GM21367 (cell line): ENCODE results near the gene VTI1A.

ENCODE experiments used
- ATAC-seq: cut with Tn5 transposase; IDR thresholded peaks from one replicate; pipeline ENCODE4 v1.9.1; 2021; ENCODE audit not compliant: unreplicated experiment

The VTI1A gene

DNA sequence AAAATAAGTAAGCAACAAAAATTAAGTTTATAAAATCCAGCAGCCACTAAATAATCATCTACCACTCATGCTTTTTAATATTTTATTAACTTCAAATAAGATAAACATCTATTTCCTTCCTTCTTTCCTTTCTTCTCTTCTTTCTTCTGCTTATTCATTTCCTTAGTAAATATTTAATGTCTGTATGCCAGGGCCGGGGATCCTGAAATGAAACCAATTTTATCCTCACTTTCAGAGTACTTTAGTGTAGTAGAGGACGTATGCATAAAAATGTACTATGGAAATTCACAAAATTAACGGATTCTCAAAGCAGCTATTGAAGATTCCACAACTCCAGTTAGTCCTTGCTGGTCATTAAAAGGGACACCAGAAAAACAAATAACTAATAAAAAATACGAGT, 224.7 kb downstream of the VTI1A start:
- ATAC-seq, result no peak

DNA sequence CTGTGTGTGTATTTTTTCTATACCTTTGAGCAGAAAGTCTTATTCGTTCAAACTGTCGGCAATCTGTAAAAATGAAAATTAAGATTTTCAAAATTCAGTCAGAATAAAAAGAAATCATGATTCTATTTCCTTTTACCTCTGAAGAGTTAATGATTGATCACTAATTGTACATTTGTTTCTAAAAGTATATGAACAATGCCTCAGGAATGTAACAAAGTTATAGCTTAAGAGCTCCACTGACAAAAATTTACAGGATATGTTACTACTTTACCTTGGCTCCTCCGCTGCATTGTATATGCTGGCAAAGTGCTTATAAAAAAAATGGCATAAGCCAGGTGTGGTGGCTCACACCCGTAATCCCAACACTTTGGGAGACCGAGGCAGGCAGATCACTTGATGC, 225.7 kb downstream of the VTI1A start:
- no peak for ATAC-seq

DNA sequence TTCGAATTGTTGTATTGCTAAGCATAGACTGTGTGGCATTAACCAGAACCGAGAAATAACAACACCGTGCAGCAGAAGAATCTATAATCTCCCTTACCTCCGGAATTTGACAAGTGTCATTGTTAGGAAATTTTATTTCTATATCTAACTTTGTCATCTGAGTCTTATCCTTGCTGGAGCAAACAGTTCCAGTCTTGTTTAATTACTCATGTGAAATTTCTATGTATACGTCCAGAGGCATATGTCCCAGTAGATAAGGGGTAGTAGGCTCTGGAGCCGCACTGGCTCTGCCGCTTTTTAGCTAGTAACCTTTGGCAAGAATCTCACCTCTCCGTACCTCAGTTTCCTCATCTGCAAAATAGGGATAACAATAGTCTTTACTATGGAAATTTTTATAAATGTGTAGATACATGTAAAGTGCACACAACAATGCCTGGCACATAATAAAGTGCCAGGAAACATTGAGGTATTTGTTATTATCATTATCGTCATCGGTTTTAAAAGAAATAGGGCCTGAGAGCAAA, 228.6 kb downstream of the VTI1A start:
- no peak for ATAC-seq

DNA sequence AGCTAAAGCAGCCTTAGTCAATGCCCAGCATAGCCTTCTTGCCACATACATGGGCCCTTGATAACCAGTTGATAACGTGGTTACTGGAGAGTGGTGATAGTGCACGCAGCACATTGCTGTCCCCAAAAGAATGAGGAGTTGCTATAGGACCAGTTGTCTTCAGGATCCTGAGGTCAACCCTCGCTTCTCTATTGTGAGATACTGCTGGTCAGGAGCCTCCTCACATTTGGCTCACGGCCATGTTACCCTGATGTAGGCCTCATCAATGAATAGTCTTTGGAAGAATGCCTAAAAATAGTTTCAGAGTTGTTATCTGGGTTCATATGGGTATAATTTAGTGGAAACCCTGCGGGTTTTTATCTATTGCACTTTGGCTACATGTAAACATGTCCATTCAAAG, 230.7 kb downstream of the VTI1A start:
- ATAC-seq, result no peak

DNA sequence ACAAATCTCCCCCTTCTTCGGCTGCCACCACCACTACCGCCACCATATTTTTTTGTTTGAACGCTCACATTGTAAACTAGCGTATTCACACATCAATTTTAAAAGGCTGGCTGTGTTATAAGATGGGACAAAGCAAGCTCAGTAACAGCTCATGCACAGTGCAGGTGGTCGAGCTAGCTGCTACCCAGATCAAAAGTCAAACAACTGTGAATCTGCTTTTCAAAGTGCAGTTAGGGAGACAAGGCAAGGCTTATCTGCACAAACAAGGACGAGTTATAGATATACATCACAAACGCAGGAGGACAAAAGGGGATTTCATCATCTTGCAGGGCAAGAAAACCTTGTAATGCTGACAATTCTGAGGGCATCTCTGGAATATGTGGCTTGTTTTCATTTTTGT, 231.6 kb downstream of the VTI1A start:
- ATAC-seq, result no peak

DNA sequence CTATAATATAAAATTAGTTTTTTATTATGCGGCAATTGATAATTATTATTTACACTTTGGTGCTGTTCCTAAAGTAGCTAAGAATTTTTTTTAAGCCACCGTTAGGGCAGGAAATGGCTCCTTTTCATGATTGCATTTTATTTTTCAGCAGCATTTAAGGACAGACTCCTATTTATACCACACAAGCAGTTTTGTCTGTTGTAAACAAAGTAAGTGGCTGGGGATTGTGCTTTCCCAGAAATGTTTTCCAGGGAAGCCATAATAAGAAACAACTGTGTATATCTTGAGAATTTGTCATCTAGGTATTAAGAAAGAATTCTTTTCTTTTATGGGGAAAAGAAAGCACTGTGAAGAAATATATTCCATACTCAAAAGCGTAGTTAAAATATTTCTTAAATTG, 232.0 kb downstream of the VTI1A start:
- ATAC-seq, result no peak

DNA sequence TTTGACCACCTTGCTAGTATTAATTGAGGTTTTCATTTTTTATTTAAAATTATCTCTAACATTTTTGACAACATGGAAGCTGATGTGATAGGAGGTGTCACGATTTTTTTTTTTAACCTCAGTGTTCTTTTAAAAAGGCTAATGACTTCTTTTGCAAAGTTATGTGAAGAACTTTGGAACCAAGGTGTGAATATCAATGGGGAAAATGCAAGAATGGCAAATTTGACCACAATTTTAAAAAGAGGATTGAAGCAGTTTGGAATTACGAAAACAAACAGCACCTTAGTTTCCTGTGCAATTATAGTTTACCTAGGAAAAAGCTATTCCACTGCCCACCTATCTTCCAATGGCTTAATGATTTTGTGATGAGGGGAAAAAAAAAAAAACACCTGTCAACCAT, 232.4 kb downstream of the VTI1A start:
- ATAC-seq, result no peak

DNA sequence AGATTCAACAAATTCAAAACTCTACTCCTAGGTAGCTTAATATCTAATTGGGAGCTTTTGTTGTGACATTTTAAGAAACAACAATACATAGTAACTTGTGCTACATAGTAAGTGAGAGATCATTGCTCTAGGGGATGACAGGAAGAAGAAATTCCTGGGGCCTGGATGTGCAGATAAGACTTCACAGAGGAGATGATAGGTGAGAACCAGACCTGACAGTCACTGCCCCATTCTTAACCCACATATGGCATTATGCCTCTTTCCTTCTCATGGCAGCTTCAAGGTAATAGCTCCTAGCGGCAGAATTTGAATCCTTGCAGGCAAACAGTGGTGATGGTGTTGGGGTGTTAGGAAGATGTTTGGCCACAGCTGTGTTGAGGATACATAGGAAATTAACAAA, 233.6 kb downstream of the VTI1A start:
- no peak for ATAC-seq

DNA sequence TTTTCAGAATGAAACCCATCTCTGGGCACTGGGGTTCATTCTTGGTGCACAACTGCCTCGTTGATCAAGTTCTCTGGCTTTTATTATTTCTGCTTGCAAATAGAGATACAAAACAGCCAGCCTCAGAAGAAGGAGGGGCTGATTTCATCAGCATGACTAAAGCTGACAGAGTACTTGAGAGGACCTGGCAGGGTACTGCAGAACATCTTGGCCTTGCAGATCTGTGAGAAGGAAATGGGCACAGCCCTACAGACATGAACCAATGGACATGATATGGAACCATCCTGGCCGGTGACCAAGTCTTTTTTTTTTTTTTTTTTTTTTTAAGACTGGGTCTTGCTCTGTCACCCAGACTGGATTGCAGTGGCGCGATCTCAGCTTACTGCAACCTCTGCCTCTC, 240.6 kb downstream of the VTI1A start:
- no peak for ATAC-seq

DNA sequence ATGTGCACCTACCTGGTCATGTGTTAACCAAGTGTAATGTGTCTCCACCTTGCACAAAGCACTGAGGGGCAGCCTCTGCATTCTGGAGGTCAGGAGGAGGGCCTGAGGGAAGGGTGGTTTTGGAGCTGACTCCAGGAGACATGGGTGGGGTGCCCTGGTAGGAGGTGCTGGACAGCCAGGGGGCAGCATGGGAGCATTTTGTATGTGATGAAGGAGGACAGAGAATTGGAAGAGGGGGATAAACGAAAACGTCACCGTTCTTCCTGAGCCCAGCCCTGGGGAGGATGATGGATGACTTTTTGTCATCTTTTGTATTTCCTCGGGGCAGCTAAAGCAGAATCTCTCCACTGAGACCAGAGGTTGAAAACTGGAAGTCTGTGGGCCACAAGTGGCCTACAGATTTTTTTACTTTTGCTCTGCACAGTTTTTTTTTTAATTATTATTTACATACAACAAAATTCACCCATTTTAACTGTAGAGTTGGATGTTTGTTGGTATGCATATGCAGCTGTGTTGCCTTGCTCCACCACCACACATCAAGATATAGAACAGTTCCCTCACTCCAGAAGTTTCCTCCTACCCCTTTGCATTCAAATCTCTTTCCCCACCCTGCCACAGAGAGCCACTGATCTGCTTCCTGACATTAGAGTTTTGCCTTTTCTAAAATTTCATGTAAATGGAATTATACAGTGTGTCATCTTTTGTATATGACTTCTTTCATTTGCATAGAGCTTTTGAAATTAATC, 242.5 kb downstream of the VTI1A start:
- ATAC-seq, result no peak

DNA sequence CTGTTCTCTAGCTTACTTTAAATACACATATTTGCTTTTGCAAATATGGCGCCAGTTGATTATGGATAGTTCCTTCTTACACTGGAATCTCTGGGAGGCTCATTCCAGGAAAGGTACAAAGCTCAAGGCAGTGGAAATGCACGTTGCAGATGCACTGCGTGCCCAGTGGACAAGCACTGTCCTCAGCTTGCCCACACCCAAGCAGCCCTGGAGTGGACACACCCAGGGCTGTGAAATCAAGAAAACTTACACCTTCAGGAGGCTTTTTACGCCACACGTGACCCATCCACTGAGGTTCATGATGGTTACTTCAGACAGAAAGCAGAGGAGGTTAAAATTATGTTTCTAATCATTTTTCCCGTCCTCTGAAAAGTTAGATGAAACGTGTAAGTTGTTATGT, 248.5 kb downstream of the VTI1A start:
- no peak for ATAC-seq

DNA sequence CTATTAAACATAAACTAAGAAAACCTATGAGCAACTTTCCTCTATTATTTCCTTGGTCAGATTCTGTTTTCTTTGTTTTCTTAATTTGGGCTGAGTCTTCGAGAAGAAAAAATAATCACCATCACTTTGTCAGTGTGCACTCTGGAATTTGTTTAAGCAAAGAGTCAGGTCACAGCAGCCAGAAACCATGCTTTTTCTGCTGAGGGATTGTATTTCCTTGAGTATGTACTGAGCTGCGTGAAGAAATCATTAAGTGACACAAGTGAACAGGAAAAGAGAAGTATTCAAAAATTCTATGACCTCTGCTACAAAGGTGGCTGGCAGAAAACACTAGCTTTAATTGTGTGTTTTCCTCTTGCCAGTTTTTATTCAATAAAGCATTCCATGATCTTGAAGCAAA, 249.6 kb downstream of the VTI1A start:
- no peak for ATAC-seq

DNA sequence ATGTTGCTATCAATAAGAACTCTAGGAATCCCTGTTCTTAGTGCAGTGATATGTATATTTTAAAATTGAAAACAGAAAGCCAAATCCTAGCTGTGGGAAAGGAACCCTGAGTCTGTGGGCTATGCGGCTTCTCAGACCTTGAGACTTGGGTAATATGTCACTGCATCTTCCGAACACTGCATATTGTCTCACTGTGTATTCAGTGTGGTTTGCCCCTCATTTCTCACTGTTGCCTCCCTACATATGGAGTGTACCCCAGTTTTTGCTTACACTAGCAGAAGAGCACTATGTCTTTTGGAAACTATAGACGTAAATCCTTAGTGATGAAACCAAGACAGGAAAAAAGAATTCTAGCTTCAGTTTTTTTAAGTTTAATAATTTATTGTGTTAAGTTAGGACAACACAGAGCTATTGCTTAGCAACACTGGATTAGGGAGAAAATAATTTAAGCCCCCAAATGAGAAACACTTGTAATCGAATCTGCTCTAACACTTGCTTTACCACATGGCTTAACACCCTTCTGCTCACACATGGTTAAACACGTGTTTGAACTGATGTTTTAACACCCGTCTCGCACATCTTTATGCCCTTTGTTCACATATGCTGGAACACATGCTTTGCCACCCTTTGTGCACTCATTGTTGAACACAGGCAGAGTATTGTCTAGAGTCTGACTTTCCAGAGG, 251.3 kb downstream of the VTI1A start:
- no peak for ATAC-seq

DNA sequence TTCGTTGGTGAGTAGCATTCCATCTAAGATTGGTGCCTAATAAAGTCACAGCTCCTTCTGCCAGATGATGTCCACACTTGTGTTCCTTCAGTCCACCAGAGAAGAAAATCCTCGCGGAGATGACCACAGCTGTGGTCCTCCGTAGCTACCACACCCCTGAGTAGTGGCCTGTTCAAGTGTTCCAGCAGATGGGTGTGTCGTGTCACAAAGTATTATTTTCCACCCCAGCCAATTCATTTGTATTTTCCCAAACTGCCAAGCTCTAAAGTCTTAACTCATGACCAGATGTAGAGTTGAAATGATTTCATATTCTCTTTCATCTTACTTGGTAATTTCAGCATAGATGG, 251.8 kb downstream of the VTI1A start:
- ATAC-seq, result no peak

DNA sequence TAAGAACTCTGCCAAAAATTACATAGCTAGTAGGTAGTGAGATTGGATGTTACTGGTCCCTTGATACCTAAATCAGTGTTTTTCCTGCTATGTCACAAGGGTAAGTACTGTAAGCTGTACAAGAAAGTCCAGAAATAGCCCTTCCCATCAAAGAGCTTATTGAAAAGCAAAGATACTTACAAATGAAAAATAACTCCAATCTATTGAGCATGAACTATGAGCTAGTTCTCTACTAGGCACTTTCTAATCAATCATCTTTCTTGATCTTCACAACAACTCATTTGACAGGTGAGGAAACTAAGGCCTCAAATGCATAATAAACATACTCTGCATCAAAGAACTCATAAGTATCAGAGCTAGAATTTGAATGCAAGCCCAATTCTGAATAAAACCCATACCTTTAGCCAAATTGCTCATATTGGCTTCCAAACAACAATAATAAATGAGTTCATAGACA, 253.2 kb downstream of the VTI1A start:
- no peak for ATAC-seq

DNA sequence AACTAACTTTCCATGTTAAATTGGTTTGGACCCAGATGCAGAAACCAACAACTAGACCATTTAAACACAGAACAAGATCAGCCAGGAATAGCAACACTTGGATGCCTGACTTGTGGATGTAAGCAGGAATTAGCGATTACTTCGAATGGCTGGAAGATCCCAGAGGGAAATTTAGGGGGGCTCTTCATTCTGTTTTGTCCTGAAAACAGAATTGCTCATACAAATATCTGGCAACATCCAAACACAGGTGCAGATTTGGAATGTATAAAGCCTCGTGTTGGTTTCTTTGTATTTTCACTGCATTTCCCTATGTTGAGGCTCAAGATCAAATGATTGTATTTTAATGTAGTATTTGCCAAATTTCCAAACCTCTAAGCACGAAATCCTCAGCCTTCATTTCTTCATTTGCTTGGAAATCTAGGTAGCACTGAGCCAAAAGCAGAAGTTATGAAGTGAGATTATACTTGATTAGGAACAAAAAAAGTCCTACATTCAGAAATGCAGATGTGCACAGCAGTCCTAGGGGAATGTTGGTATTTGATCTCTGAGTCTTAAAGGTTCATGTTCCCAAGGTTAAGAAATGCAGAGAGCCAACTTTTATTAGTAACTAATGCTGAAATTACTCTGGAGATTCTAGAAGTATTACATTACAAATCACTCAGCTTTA, 254.3 kb downstream of the VTI1A start:
- no peak for ATAC-seq

DNA sequence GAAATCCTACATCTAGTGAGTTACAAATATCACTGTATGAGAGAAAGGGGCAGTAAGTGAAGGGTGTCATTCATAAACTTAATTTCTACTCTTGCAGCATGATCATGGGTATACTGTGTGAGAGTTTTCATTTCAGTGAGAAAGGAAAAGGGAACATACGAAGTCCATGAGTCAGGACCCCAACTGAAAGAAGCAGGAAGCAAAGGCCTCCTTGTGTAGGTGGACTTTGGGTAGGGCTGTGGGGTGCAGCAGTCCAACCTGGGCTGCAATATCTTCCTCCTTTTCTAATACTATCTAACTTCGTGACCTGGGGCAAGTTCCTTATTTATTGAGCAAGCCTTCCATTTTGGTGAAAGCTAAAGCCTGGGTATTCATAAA, 254.9 kb downstream of the VTI1A start:
- no peak for ATAC-seq

DNA sequence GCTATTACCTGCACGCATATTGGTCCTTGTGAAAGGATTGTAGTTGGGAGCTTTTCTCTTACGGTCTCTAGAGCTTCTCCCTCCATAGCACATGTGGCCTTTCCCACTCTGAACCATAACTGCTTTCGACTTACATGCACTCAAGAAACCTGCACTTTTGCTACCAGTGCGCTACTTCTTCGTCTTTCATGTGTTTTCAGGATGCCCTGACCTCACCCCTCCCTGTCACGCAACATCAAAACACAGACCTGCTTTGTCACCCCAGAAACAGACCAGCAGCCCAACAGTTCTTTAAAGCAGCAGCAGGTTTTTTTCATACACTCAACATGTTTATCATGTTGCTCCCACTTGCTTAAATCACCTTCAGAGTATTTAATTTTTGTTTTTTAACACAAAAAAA, 259.6 kb downstream of the VTI1A start:
- ATAC-seq, result no peak

DNA sequence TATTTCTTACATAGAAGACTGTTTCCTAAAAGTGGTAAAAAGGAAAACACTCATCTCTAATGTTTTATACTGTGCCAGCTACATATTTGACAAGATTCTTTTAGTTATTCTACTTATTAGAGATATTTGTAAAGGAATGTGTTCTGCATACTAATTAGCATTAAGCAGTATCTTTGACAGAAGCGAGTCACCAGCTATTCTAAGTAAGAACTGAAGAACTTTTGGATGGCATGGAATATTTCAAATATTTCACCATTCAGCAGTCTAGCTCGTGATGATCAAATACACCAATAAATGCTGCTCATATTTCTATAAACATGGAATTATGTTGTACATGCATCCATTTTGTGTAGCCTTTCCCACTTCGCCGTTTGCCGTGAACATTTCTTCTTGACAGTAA, 261.4 kb downstream of the VTI1A start:
- ATAC-seq, result no peak

DNA sequence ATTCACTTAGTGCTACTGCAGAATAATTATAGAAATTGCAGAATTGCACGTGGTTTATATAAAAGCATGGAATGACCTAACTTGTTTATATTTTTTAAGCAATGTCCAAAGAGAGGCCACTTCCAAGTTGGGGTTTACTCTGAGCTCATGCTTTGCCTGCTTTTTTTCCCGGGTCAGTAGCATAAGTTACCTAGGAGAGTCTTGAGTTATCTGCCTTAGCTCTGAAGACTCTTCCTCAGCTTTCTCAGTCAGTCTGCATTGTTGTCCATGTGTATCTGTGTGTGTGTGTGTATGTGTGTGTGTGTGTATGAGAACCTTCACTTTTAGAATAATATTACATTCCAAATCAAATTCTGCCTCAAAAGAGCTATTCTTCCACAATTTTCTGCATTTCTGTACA, 263.5 kb downstream of the VTI1A start:
- no peak for ATAC-seq

DNA sequence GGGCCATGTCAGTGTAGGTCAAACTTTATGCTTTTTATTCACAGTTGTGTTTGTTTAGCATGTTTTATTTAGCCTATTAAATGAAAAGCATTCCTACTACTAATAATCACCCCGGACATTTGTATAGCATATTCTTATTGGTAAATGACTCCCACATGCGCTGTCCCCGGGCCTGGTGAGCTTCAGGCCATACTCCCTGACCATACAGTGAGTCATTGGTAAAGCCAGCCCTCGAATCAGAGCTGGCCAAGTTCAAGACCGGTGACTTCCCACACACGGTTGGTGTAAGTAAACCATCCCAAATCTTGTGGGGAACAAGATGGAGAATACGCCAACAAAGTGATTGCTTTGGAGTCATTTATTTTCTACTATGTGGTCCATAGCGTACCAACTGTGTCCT, 264.4 kb downstream of the VTI1A start:
- ATAC-seq, result no peak

DNA sequence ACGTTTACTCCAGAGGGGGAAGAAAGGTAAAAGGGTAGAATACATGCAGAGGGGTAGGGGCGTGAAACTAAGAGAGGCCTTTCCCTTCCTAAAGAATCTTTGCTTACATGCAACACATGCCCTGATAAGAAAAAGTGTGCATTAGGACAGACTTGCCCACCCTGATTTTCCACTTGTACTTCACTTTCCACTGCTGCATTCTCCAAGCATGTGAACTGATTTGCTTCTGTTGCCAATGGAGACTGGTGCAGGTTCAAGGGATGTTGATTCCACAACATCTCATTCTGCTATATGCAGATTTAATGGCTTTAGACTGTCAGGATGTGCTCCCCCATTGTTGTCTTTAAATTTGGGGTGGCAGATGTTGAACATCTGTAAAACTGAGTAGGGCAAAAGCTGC, 265.5 kb downstream of the VTI1A start:
- no peak for ATAC-seq
